NB4 (cell line): ENCODE data around the gene HNF1B.

ENCODE experiments used
- DNase-seq: peaks from one replicate; pipeline ENCODE4 v3.0.0; 2010; ENCODE audit warnings: low read depth
- H3K4me3 ChIP-seq: one replicate; pipeline ENCODE4 v1.5.1; 2011; ENCODE audit warnings: mild to moderate bottlenecking, low read depth, low read length, moderate library complexity
- CTCF ChIP-seq: IDR thresholded peaks from one replicate; pipeline ENCODE4 v1.5.1; 2012; ENCODE audit warnings: low read depth, low read length
- MAX ChIP-seq: IDR thresholded peaks from 2 replicates; pipeline ENCODE4 v1.6.1; 2011; ENCODE audit warnings: low read depth, low read length
- MYC ChIP-seq: IDR thresholded peaks from 2 replicates; pipeline ENCODE4 v1.6.1; 2011; ENCODE audit warnings: low read depth, low read length
- POLR2A ChIP-seq: IDR thresholded peaks from 2 replicates; pipeline ENCODE4 v1.6.1; 2011; ENCODE audit warnings: mild to moderate bottlenecking; ENCODE audit not compliant: insufficient read length; ENCODE audit errors: extremely low read depth

Gene HNF1B

GRCh38 chr17:37743875-37744632 lies 805 bp downstream of the HNF1B start:
- no peak for DNase-seq
- no peak overlapping the region for H3K4me3 ChIP-seq
- no peak for TF ChIP-seq POLR2A
- TF ChIP-seq MYC = no peak
- TF ChIP-seq CTCF = no peak
- TF ChIP-seq MAX = no peak

- no peak overlapping the region for H3K4me3 ChIP-seq
- DNase-seq = no peak
These were observed 1.3 kb downstream of the HNF1B start for GRCh38 chr17:37743612-37743874.

GRCh38 chr17:37742762-37743611 lies 1.9 kb downstream of the HNF1B start:
- no peak overlapping the region for H3K4me3 ChIP-seq
- DNase-seq = no peak
- TF ChIP-seq CTCF (no peak), POLR2A (no peak)

More at GRCh38 chr17:37743612-37743874, 1.3 kb downstream of the HNF1B start:
- TF ChIP-seq MYC = no peak
- no peak for TF ChIP-seq POLR2A
- TF ChIP-seq MAX = no peak
- TF ChIP-seq CTCF = no peak

GRCh38 chr17:37742116-37742761 lies 2.6 kb downstream of the HNF1B start:
- peak; percentile 18 for DNase-seq
- no peak overlapping the region for H3K4me3 ChIP-seq
- TF ChIP-seq CTCF (no peak), MAX (no peak), MYC (no peak)

- no peak for TF ChIP-seq POLR2A
- TF ChIP-seq MAX = no peak
- no peak for TF ChIP-seq MYC
- no peak for TF ChIP-seq CTCF
- DNase-seq = no peak
- no peak overlapping the region for H3K4me3 ChIP-seq
These were observed 3.3 kb downstream of the HNF1B start for GRCh38 chr17:37741341-37742115.
